ENCODE results near the gene KIAA0232. TPM values are rescaled to one million over a fixed set of nuclear protein-coding genes. Genes with fewer than 3 reads are reported as not detected.

KIAA0232 gene
- total RNA-seq, 2 experiments from 2014 or later = 12.8 to 13.3 TPM

DNA sequence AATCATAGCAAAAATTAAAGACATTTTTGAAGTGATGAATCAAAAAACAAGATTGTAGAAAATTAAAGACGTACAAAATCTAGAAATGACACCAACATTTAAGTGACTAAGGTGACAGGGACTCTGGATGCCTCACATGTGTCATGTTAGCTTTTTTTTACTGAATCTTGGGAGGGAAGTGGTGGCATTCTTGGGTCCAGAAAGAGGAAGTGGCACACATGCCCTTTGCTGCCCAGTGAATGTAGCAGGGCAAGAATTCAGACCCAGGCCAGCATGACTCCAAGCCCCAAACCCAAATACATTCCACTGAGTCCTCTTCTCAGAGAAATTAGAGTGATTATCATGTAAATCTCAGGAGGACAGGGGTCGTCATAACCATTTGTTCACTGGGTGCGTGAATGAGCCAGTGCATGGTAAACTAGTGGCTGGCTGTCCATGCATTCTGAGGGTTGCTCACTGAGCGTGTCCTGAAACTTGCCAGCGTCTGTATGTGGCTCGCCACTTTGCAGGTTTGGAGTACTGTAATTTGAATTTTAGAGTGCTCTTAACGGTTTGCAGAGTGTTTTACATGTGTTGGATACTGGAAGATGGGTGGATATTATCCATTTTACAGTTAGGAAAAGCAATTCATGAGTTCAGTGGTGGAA lies 71.7 kb downstream of the KIAA0232 start:
- intact Hi-C loops (cut with micrococcal nuclease) = no loop called here
- Mint-ChIP-seq H3K36me3 (ENCODE audit: low read depth) (peaks cover 47% of the 10 kb centered on the region), H3K9me3 (peaks cover 11% of the 10 kb centered on the region), H3K4me3 (no peak overlapping the region), H3K4me1 (ENCODE audit: low read depth) (peaks cover 29% of the 10 kb centered on the region), H3K27me3 (no peaks in the 10 kb centered on the region), H3K27ac (no peak overlapping the region)
- ChIA-PET POLR2A (no interaction called here), CTCF (interaction anchor here (1.0 to 1.8 kb wide), 2 partner anchors 10 to 20 kb away, joined by 4 to 11 read pairs; no protein-coding TSS in a partner anchor)
- TF ChIP-seq, protein P1, sequence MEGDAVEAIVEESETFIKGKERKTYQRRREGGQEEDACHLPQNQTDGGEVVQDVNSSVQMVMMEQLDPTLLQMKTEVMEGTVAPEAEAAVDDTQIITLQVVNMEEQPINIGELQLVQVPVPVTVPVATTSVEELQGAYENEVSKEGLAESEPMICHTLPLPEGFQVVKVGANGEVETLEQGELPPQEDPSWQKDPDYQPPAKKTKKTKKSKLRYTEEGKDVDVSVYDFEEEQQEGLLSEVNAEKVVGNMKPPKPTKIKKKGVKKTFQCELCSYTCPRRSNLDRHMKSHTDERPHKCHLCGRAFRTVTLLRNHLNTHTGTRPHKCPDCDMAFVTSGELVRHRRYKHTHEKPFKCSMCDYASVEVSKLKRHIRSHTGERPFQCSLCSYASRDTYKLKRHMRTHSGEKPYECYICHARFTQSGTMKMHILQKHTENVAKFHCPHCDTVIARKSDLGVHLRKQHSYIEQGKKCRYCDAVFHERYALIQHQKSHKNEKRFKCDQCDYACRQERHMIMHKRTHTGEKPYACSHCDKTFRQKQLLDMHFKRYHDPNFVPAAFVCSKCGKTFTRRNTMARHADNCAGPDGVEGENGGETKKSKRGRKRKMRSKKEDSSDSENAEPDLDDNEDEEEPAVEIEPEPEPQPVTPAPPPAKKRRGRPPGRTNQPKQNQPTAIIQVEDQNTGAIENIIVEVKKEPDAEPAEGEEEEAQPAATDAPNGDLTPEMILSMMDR (IDR thresholded peaks at IDR 0.05) = no peak
- DNase-seq (no peak), ATAC-seq (no peak)

- Mint-ChIP-seq H3K4me3 (peak overlapping the region; percentile 25), H3K4me1 (ENCODE audit: low read depth) (peaks cover 29% of the 10 kb centered on the region), H3K36me3 (ENCODE audit: low read depth) (peaks cover 39% of the 10 kb centered on the region), H3K27ac (peak overlapping the region; percentile 92), H3K27me3 (no peaks in the 10 kb centered on the region), H3K9me3 (peaks cover 11% of the 10 kb centered on the region)
- POLR2A ChIA-PET = interaction anchor here (1.1 kb wide), 1 partner anchor 72 kb away, joined by 4 read pairs; no protein-coding TSS in a partner anchor
- ATAC-seq = peak; percentile 97
- DNase-seq = peak; percentile 64
- CTCF ChIA-PET = interaction anchor here (1.0 to 1.8 kb wide), 2 partner anchors 10 to 18 kb away, joined by 4 to 11 read pairs; no protein-coding TSS in a partner anchor
- intact Hi-C loops (cut with micrococcal nuclease) = no loop called here
- TF ChIP-seq, protein P1 (IDR thresholded peaks at IDR 0.05) = no peak
Measured at GRCh38 chr4:6855692-6856297, 73.3 kb downstream of the KIAA0232 start.

GRCh38 chr4:6856391-6856790 lies 73.9 kb downstream of the KIAA0232 start:
- DNase-seq (no peak), ATAC-seq (no peak)
- Mint-ChIP-seq H3K4me1 (ENCODE audit: low read depth) (peaks cover 29% of the 10 kb centered on the region), H3K27me3 (no peaks in the 10 kb centered on the region), H3K4me3 (peak overlapping the region; percentile 25), H3K36me3 (ENCODE audit: low read depth) (peaks cover 39% of the 10 kb centered on the region), H3K27ac (peak overlapping the region; percentile 92), H3K9me3 (peaks cover 9% of the 10 kb centered on the region)
- CTCF ChIA-PET = interaction anchor here (1.0 to 1.4 kb wide), 4 partner anchors 11 to 73 kb away, joined by 3 to 13 read pairs (median 4); no protein-coding TSS in a partner anchor
- POLR2A ChIA-PET = no interaction called here
- intact Hi-C loops (cut with micrococcal nuclease) = no loop called here
- TF ChIP-seq, protein P1 (IDR thresholded peaks at IDR 0.05) = no peak

DNA sequence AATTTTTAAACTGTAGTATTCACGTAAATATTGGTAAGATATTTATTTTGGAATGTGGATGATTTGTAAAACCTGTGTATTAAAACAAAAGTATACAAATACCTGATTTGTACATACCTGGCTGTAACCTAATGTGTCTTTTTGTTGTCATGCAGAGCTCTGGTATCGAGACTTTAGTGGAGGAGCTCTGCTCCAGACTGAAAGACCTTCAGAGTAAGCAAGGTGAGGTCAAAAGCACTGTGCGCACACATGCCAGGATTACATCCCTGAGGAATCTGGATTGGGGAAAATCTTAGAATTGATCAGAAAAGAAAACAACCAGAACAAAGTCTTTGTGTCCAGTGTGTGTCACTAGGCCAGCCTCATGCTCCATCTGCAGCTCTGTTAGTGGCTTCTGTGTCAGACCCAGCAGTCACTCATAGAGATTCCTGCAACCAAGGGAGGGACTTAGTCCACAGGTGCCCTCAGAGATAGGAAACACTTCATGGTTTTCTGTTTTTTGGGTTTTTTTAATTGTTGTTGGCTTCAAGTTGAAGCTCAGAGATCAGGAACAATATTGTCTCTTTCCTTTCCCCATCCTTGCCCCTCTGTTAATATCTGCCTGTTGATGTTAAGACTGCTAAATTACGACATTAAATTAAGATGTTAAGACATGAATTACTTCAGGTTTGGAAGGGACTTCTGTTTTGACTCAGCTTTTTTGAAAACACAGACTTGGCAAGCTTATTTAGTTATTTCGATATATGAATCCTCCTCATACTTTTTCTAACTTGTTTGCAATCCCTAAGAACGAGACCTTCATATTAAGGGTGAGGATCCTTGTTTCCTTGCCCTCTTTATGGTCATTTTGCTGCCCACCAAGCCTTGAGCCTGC lies 74.7 kb downstream of the KIAA0232 start:
- Mint-ChIP-seq H3K27ac (peak overlapping the region; percentile 92), H3K27me3 (no peaks in the 10 kb centered on the region), H3K9me3 (peaks cover 9% of the 10 kb centered on the region), H3K4me3 (no peak overlapping the region), H3K36me3 (ENCODE audit: low read depth) (peaks cover 37% of the 10 kb centered on the region), H3K4me1 (ENCODE audit: low read depth) (peaks cover 29% of the 10 kb centered on the region)
- DNase-seq (no peak), ATAC-seq (no peak)
- ChIA-PET POLR2A (interaction anchor here (1.0 kb wide), 1 partner anchor 9 kb away, joined by 3 read pairs; no protein-coding TSS in a partner anchor), CTCF (interaction anchor here (1.0 to 1.4 kb wide), 5 partner anchors 11 to 74 kb away, joined by 3 to 13 read pairs (median 4); no protein-coding TSS in a partner anchor)
- TF ChIP-seq, protein P1 (IDR thresholded peaks at IDR 0.05) = no peak
- intact Hi-C loops (cut with micrococcal nuclease) = no loop called here

Data from activated CD8-positive, alpha-beta T cell treated with anti-CD3 and anti-CD28 coated beads for 36 hours (primary cell).